BE2C (cell line): ENCODE measurements around the gene BABAM2.
"Not testable (repeated sequence)": the region's sequence is repeated elsewhere in the genome, so short reads cannot be mapped to it uniquely, and the experiment has no call there.

ENCODE experiments used
- DNase-seq: peaks from one replicate; pipeline ENCODE4 v3.0.0-alpha.2; 2020
- H3K27me3 ChIP-seq: fragments of 250-450 bp; sonication (Bioruptor Pico); 2 replicates; pipeline ENCODE4 v1.5.1; 2020; ENCODE audit warnings: mild to moderate bottlenecking
- H3K36me3 ChIP-seq: fragments of 250-450 bp; sonication (Bioruptor Pico); 2 replicates; pipeline ENCODE4 v1.5.1; 2020; ENCODE audit warnings: mild to moderate bottlenecking
- H3K4me1 ChIP-seq: fragments of 250-450 bp; sonication (Bioruptor Pico); 2 replicates; pipeline ENCODE4 v1.5.1; 2020
- H3K4me3 ChIP-seq: 2 replicates; pipeline ENCODE4 v1.5.1; 2011; ENCODE audit warnings: low read depth, low read length
- H3K9me3 ChIP-seq: fragments of 250-450 bp; sonication (Bioruptor Pico); 2 replicates; pipeline ENCODE4 v1.5.1; 2020
- CTCF ChIP-seq: IDR thresholded peaks from 2 replicates; pipeline ENCODE4 v1.5.1; 2012; ENCODE audit warnings: mild to moderate bottlenecking, low read depth, low read length

BABAM2 gene

GRCh38 chr2:28332696-28333095 is 442.2 kb downstream of the BABAM2 start:
- no peak overlapping the region for H3K4me3 ChIP-seq

GRCh38 chr2:28333606-28334526 is 443.3 kb downstream of the BABAM2 start:
- Histone ChIP-seq H3K9me3 (no peaks in the 10 kb centered on the region), H3K27me3 (no peaks in the 10 kb centered on the region), H3K4me3 (no peak overlapping the region), H3K4me1 (no peaks in the 10 kb centered on the region; the same call in 1 of the 2 replicates), H3K36me3 (no peaks in the 10 kb centered on the region)
- DNase-seq = no peak
- TF ChIP-seq CTCF = no peak

More at GRCh38 chr2:28332696-28333095, 442.2 kb downstream of the BABAM2 start:
- no peak for TF ChIP-seq CTCF
- Histone ChIP-seq H3K36me3 (no peaks in the 10 kb centered on the region), H3K27me3 (no peaks in the 10 kb centered on the region), H3K4me1 (no peaks in the 10 kb centered on the region; the same call in 1 of the 2 replicates), H3K9me3 (no peaks in the 10 kb centered on the region)
- no peak for DNase-seq

GRCh38 chr2:28334527-28334894 is 444.0 kb downstream of the BABAM2 start:
- no peak for TF ChIP-seq CTCF
- Histone ChIP-seq H3K36me3 (no peaks in the 10 kb centered on the region), H3K27me3 (no peaks in the 10 kb centered on the region), H3K4me3 (no peak overlapping the region), H3K9me3 (no peaks in the 10 kb centered on the region), H3K4me1 (no peaks in the 10 kb centered on the region; the same call in 1 of the 2 replicates)
- DNase-seq = peak; percentile 43

- H3K4me1 ChIP-seq = not testable (repeated sequence)
These were observed 444.7 kb downstream of the BABAM2 start for GRCh38 chr2:28335265-28335664.

GRCh38 chr2:28335666-28336065 is 445.1 kb downstream of the BABAM2 start:
- H3K4me3 ChIP-seq = no peak overlapping the region
- H3K36me3 ChIP-seq = no peaks in the 10 kb centered on the region
- no peak for TF ChIP-seq CTCF
- no peaks in the 10 kb centered on the region for H3K27me3 ChIP-seq
- H3K4me1 ChIP-seq = peaks cover 1% of the 10 kb centered on the region
- no peak for DNase-seq
- H3K9me3 ChIP-seq = no peaks in the 10 kb centered on the region

More at GRCh38 chr2:28335265-28335664, 444.7 kb downstream of the BABAM2 start:
- not testable (repeated sequence) for H3K4me3 ChIP-seq, H3K27me3 ChIP-seq, H3K36me3 ChIP-seq, H3K9me3 ChIP-seq, DNase-seq

- H3K9me3 ChIP-seq = no peaks in the 10 kb centered on the region
- DNase-seq = no peak
- TF ChIP-seq CTCF = no peak
These were observed 445.9 kb downstream of the BABAM2 start for GRCh38 chr2:28336264-28336980.

More at GRCh38 chr2:28336264-28336980, 445.9 kb downstream of the BABAM2 start:
- no peak overlapping the region for H3K4me3 ChIP-seq
- H3K36me3 ChIP-seq = no peaks in the 10 kb centered on the region
- no peaks in the 10 kb centered on the region for H3K27me3 ChIP-seq
- H3K4me1 ChIP-seq = peaks cover 9% of the 10 kb centered on the region
